KBM-7 (cell line): Measurements from ENCODE around the gene TBPL2.
"Not testable (repeated sequence)": the region's sequence is repeated elsewhere in the genome, so short reads cannot be mapped to it uniquely, and the experiment has no call there.

ENCODE experiments used
- DNase-seq: peaks from one replicate; pipeline ENCODE4 v3.0.0-alpha.2; 2015
- in situ Hi-C: fragments of 300-500 bp; cut with MboI; formaldehyde crosslinking; loops from 2 replicates; pipeline ENCODE4 v1.14.3; 2020; ENCODE audit warnings: low sequenced_read_pairs, low pct_unique_long_range_greater_than_20kb, mixed read lengths

The TBPL2 gene

DNA sequence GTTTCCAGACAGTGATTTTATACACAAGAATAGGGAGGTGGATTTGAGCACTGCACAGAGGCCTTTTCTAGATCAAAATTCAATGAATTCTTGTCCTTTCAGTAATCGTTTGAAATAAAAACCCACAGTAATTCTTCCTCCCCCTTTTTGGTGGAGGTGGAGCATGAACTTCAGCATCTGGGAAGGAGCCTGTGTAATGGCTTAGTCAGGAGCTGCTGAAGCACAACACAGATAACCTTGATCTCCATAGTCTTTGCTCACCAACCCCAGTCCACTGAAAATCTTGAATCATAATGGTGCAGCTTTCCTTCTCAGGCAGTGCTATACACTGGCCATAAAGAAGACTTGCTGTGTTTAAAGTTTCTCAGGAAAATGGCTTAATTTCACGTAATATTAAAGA, 6.4 kb upstream of the TBPL2 start:
- in situ Hi-C loops: loop anchor here (25.0 kb wide), 2 partner anchors 265 to 1040 kb away; no protein-coding TSS in a partner anchor
- no peak for DNase-seq

DNA sequence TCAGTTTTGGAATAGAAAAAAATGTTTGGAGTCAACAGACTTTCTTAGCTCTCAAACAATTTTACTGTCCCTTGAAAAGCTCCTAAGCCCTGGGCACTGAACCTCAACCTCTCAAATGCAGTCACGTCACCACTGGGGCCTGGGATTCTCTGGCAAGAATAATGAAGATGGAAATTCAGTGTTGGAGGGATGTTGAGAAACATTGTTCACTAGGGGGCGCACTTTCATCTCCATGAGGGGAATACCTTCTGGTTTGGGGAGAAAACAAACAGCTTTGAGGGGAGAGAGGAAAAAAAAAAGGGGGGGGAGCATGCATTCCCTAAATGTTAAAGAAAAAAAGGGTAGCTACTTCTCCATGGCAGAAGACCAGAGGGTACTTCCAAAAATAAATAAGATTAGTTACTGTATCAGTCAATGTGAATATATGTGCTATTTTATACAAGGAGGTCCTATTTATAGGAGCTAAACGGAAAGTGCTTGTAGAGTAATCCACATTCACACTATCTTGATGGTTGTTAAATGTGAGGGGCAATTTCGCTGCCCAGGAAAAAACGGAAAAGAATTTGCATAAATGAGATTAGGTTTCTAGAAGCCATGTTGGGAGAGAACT, 5.8 kb upstream of the TBPL2 start:
- DNase-seq: peak; percentile 89
- in situ Hi-C loops: loop anchor here (25.0 kb wide), 2 partner anchors 266 to 1041 kb away; no protein-coding TSS in a partner anchor

DNA sequence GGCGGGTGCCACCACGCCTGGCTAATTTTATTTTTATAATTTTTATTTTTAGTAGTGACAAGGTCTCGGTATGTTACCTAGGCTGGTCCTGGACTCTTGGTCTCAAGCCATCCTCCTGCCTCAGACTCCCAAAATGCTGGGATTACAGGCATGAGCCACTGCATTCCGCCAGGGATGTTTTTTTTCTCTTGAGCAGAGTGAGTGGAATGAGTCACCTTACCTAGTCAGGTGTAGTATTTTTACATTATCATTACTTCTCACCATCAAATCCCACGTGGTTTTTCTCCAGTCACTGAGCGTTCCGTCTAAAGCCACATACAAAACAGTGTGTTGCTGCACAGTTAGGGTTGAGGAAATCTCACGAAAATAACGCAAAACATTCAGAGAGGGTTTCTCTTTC, 870 bp upstream of the TBPL2 start:
- in situ Hi-C loops: loop anchor here (25.0 kb wide), 2 partner anchors 271 to 1046 kb away; no protein-coding TSS in a partner anchor
- no peak for DNase-seq

DNA sequence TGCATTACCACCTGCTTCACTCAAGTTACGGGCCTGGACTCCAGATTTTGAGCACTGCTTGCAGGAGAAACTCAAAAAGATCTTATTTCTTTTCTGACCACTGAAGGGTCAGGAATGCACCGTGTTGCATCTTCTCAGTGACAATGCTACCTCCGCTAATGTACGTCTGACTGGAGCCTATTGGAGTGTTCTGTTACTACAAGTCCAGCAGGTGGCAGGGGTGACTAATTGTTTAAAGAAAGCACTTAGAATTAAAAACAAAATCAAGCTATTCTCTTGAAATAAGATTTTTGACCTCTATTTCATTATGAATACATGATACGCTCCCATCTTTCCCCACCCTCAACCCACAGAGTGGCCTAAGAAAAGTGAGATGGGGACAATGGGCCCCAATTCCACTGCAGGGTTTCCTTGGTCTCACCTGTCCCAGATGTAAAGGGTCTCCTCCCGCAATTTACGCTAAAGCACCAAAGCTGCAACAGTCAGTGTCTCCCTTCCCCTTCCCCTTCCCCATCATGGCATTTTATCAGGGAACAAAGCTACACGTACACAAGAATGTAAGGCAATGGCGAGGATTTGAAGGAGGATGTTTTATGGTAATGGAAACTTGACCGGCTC, 2.2 kb downstream of the TBPL2 start:
- in situ Hi-C loops: loop anchor here (25.0 kb wide), 2 partner anchors 274 to 1049 kb away; no protein-coding TSS in a partner anchor
- DNase-seq: peak; percentile 38

DNA sequence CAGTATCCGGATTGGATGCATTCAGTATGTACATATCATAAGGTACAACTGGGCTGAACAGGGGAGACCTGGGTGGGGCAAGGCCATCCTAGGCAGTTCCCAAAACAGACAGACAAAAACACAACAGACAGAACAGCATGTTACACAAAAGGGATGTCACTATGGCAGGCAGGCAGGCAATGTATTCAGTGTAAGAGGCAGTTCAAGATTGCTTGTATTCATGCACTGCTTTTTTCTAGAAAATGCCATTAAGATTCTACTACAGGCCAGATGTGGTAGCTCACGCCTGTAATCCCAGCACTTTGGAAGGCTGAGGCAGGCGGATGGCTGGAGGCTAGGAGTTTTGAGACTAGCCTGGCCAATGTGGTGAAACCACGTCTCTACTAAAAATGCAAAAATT, 3.5 kb downstream of the TBPL2 start:
- in situ Hi-C loops: loop anchor here (25.0 kb wide), 2 partner anchors 275 to 1050 kb away; no protein-coding TSS in a partner anchor
- DNase-seq: no peak

DNA sequence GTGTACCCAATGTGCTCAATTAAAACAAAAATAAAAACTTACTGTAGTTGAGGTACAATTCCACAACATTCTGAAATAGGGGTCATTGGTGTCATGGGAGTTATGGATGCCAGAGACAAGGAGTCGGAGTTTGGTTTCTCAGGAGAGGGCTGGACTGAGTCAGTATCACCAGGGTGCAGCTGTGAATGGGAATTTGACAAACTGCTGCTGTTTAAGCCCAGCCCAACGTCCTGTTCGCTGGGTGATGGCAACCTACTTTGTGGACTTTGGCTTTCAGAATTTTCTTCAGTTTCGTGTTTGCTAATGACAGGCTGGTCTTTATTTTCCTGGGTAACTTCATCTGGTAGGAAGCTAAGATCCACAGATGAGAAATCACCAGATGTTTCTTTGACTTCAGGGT, 3.9 kb downstream of the TBPL2 start:
- DNase-seq: no peak
- in situ Hi-C loops: loop anchor here (25.0 kb wide), 2 partner anchors 276 to 1051 kb away; no protein-coding TSS in a partner anchor

DNA sequence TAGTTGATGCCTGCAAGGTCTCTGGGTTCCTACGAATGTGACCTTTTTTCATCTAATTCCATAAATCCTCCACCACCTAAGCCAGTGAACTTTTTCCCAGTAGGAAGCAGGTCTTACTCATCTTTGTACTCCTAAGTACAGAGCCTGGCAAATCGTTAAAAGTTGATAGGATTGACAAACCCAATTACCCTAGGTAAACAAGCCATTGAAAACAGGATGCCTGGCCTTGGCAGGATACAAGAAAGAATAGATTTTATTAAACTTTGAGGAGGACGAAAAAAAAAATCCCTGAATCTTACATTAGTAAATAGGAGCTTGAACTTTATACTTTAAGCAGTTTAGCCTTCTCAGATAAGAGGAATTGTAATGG, 5.6 kb downstream of the TBPL2 start:
- DNase-seq: no peak
- in situ Hi-C loops: loop anchor here (25.0 kb wide), 2 partner anchors 278 to 1053 kb away; no protein-coding TSS in a partner anchor

DNA sequence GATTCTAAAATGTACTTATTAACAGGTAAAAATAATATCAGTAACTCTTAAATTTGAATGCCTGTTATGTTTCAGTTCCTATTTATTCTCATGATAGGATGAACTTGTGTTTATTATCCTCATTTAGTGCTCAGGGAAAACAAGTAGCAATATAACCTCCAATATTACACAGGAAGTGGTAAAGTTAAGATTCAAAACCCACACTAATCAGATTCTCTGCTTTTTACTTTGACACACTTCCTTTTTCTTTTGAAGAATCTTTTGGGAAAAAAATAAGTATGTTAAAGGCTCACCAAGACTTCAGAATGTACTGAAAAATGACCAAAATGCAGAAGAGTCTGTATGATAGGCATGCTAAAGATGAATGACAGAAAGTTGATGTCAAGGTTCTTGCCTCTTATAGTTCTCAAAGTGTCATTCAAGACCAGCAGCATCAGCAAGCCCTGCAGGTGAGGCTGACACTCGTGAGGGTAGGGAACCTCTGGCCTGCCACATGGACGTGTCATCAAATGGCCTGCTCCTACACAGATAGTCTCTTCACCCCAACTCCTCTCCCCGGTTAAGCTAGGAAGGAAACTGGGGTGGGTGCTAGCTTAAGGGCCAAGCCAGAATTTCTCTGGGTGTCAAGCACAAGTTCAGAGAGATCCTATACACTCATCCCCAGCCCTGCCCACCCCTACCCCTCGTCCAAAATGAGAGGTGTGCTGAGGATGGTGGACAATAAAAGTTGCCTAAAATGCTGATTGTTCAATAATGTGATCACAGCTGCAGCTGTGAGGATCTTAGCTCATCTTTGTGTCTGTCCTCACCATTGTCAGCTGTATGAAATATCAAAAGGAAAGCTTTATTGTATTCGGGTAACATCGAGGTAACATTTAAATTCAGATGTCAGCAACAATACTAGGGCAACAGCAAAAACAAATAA, 6.3 kb downstream of the TBPL2 start:
- DNase-seq: no peak
- in situ Hi-C loops: loop anchor here (25.0 kb wide), 2 partner anchors 278 to 1053 kb away; no protein-coding TSS in a partner anchor

DNA sequence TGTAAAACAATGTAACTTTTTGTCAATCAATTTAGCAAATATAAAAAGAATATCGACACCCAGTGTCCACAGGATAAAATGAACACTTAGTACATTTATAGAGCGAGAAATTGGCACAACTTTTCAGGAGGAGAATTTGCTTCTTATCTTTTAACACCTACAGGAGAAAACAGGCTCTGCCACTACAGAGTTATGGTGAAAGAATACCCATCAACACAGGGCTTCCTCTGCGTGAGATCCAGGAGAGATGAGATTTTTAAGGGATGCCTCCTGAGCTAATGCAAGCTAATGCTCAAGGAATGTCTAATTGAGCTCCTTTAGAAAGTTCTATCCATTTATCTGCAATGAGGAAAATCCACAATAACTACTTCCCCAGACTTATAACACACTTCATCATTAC, 7.8 kb downstream of the TBPL2 start:
- DNase-seq: no peak
- in situ Hi-C loops: loop anchor here (25.0 kb wide), 2 partner anchors 280 to 1055 kb away; no protein-coding TSS in a partner anchor

DNA sequence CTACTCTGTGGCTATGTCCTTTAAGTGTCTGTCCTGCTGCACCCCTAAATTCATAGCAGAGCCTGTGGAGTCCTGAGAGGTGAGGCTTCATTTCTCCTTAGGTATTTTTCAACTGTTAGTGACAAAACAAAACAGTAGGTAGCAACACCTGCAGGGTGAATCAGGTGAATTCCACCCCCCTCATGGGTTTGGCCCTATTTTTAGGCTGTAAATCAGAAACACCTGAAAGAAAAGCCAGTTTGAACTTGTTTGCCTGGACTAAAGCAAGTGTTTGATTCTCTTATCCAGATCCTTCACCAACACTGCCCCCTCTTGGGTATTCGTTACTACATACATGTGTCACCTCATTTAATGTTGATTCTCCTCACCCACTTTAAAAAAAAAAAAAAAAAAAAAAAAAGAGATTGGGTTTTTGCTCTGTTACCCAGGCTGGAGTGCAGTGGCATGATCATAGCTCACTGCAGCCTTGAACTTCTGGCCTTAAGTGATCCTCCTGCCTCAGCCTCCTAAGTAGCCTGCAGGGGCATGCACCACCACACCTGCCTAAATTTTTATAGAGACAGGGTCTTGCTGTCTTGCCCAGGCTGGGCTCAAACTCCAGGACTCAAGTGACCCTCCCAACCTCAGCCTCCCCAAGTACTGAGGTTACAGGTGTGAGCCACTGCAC, 10.3 kb downstream of the TBPL2 start:
- in situ Hi-C loops: loop anchor here (25.0 kb wide), 2 partner anchors 282 to 1057 kb away; no protein-coding TSS in a partner anchor
- peak; percentile 55 for DNase-seq

DNA sequence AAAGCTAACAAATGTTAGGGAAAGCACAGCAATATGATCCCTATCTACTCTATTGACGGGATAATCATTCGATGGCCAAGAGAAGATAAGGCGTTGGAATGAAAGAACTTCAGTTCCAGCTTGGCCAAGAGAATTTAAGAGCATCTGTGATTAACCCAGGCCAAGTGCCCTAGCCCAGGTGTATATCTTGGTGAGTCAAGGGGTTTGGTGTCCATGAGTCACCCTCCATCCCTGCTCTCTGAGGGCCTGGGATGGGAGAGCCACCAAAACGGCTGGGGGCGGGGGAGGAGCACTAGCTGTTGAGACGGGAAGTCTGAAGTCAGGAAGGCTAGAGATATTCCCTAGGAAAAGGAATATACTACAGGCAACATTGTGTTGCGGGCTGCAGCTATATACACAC, 13.0 kb downstream of the TBPL2 start:
- in situ Hi-C loops: loop anchor here (25.0 kb wide), 2 partner anchors 285 to 1060 kb away; no protein-coding TSS in a partner anchor
- DNase-seq: no peak

DNA sequence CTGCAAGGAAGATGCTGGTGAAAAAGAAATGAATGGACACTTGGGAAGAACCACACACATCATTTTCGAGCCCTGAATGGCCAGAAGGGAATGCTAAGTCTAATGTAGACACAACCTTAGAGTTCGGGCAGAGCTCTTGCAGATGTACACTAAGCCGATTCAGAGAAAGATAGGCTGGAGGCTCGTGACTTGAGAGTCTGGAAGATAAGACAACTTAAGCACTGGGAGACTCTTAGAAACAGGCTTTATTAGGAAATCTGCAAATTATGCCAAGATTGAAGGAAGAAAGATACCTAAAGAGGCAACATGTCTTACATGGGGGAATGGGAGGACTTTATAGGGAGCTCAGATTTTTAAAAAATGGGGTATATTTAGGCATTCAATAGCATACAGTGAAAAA, 13.5 kb downstream of the TBPL2 start:
- in situ Hi-C loops: loop anchor here (25.0 kb wide), 2 partner anchors 285 to 1060 kb away; no protein-coding TSS in a partner anchor
- no peak for DNase-seq

DNA sequence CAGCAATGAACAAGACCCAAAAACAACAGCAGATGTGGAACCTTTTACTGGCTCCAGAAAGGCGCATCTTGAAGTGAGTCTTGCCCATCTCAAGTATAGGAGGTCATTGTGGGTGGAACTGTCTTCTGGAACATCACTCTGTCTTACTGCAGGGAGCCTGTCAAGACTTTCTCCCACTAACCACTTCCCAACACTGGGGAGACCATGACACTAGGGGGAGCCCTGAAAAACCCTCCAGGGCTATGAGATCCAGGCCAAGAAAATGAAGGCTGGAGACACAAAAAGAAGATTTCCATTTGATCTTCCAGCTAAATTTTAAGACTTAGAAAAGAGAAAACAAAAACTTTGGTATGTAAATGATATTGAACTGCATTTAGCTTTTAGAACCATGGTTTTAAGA, 15.3 kb downstream of the TBPL2 start:
- in situ Hi-C loops: loop anchor here (25.0 kb wide), 2 partner anchors 287 to 1062 kb away; no protein-coding TSS in a partner anchor
- DNase-seq: no peak

DNA sequence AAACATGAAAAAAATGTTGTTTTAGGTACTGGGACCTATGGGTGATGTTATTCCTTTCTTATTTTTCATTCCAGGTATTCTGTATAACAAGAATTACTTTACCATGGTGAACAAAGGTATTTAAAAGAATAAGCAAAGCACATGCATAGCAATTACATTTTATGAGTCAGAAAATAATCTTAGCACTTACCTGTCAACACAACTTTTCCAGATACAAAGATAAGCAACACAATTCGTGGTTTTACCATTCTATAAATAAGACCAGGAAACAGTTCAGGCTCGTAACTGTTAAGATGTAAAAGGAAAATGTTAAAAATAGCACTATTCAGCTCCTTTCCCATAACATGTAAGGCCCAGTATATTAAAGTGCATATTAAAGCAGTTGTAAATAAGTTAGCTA, 16.4 kb downstream of the TBPL2 start:
- DNase-seq: no peak
- in situ Hi-C loops: no loop called here

DNA sequence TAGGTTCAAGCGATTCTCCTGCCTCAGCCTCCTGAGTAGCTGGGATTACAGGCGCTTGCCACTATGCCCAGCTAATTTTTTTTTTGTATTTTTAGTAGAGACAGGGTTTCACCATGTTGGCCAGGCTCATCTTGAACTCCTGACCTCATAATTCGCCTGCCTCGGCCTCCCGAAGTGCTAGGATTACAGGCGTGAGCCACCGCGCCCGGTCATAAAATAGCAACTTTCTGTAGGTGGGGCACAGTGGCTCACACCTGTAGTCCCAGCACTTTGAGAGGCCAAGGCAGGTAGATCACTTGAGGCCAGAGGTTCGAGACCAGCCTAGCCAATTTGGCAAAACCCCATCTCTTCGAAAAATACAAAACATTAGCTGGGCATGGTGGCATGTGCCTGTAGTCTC, 18.1 kb downstream of the TBPL2 start:
- DNase-seq, in situ Hi-C loops: not testable (repeated sequence)

DNA sequence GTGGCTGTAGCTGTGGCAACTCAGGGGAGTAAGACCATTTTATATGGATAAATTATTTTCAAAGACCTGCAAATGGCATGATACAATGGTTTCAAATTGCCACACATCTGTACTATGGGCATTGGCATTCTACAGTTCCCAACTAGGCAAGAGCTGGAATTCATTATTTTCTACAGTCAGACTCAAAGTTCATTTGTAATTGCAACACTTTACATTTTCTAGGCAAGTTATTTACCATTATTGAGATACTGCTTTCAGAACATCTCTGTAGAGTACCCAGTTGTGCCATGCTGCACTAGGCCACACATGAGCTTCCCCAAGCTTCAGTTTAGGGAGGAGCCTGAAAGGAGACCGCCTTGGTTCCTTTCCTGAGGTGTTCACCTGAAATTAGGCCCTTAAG, 20.8 kb downstream of the TBPL2 start:
- DNase-seq: no peak
- in situ Hi-C loops: no loop called here

DNA sequence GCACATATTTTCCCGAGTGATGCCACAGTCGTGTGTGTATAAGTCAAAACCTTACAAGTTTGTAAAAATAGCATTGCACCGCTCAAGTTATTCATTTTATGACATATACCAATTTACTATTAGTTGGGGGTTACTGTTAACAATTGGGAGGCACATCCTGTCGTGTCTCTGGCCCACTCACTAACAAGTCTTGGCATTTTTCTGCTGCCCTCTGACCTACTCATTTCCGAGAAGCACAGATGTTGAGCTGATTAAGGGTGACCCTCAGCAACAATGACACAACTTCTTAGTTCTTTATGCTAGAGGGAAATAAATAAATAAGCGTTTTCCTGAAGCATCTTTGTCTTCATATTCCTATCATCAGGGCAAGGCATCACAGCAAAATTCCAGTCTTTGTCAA, 22.0 kb downstream of the TBPL2 start:
- in situ Hi-C loops: no loop called here

DNA sequence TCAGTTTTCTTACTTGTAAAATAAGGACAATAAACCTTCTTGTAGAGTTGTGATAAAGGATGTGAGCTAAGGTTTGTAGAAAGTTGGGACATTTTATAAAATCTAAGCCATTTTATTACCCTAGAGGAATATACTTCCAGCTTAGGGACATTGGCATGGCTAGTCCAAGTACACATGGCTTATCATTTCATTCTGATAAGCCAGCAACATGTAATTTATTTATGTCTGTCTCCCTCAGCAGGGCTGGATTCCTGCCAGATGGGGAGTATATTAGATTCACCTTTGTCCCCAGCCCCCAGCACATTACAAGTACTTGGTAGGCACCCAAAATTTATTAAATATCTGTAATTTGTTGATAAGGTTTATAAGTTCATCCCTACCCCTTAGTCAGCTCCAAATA, 22.5 kb downstream of the TBPL2 start:
- in situ Hi-C loops: no loop called here
- no peak for DNase-seq

More for the DNA sequence above, 22.0 kb downstream of the TBPL2 start:
- no peak for DNase-seq

DNA sequence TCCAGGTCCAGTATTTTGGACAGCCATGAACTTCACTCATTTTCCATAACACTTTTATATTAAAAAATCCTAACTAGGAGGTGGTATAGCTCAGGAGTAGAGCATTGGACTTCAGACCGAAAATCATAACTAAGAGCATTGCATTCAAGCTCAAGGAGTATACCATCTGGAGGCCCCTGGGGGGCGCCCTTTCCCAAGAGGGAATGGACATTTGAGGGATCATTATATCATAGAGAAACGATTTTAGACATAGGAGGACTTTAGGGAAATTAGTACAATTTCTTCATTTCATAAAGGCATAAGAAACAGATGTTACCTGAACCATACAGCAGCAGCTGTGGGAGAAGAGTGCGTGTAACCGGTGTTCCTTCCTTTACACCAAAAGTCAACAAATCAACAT, 23.6 kb downstream of the TBPL2 start:
- DNase-seq: peak; percentile 38

More for the DNA sequence above, 23.6 kb downstream of the TBPL2 start:
- in situ Hi-C loops: no loop called here
